Activated T-cell treated with anti-CD3 and anti-CD28 coated beads, Interleukin-2, amount 50 U/mL, for 48 hours (primary cell): ENCODE data around the gene RRP12.

Experiments
- DNase-seq, 2 experiments: peaks; one replicate each; pipeline ENCODE4 v3.0.0-alpha.2; 2020

RRP12 gene

GRCh38 chr10:97333601-97334369, 67.4 kb downstream of the RRP12 start:
- peak; percentile 67 to 71 for DNase-seq

- no peak for DNase-seq
These were observed 67.9 kb downstream of the RRP12 start for GRCh38 chr10:97333351-97333600.

GRCh38 chr10:97332591-97333350, 68.4 kb downstream of the RRP12 start:
- peak; percentile 37 to 40 for DNase-seq

GRCh38 chr10:97331153-97331703, 69.9 kb downstream of the RRP12 start:
- DNase-seq: no peak

- no peak for DNase-seq
These were observed 71.4 kb downstream of the RRP12 start for GRCh38 chr10:97329766-97330165.

- peak in 1 of 2 experiments; percentile 27 for DNase-seq
These were observed 72.3 kb downstream of the RRP12 start for GRCh38 chr10:97328646-97329453.

GRCh38 chr10:97327348-97328294, 73.5 kb downstream of the RRP12 start:
- no peak for DNase-seq

- DNase-seq: no peak
These were observed 75.4 kb downstream of the RRP12 start for GRCh38 chr10:97325754-97326153.

GRCh38 chr10:97323501-97323900, 77.6 kb downstream of the RRP12 start:
- DNase-seq: no peak

- no peak for DNase-seq
These were observed 79.3 kb downstream of the RRP12 start for GRCh38 chr10:97321804-97322190.

- peak; percentile 44 to 45 for DNase-seq
These were observed 79.9 kb downstream of the RRP12 start for GRCh38 chr10:97321032-97321803.

- peak; percentile 56 to 59 for DNase-seq
These were observed 80.6 kb downstream of the RRP12 start for GRCh38 chr10:97320480-97321031.

- DNase-seq: peak; percentile 76 to 79
These were observed 81.3 kb downstream of the RRP12 start for GRCh38 chr10:97319671-97320479.

GRCh38 chr10:97318772-97319651, 82.1 kb downstream of the RRP12 start, which contains the start of gene FRAT1:
Gene FRAT1 (plus strand): TSS chr10:97319271. CDS start chr10:97319454, 183 bp downstream.
- peak; percentile 94 to 95 for DNase-seq

- DNase-seq: no peak
These were observed 86.5 kb downstream of the RRP12 start for GRCh38 chr10:97314671-97315070.

GRCh38 chr10:97312897-97313296, 88.2 kb downstream of the RRP12 start:
- no peak for DNase-seq

GRCh38 chr10:97311111-97311626, 90.0 kb downstream of the RRP12 start:
- no peak for DNase-seq
